IPS-18a (cell line): ENCODE results near the gene MYEF2.

Source experiments
- H3K27ac ChIP-seq: one replicate; pipeline ENCODE4 v1.5.1; 2013; ENCODE audit warnings: low read length
- H3K27me3 ChIP-seq: one replicate; pipeline ENCODE4 v1.6.1; 2013; ENCODE audit warnings: mild to moderate bottlenecking, low read length; ENCODE audit not compliant: control insufficient read depth, insufficient read depth
- H3K36me3 ChIP-seq: one replicate; pipeline ENCODE4 v1.6.1; 2013; ENCODE audit warnings: low read depth, low read length; ENCODE audit not compliant: control insufficient read depth
- H3K4me1 ChIP-seq: one replicate; pipeline ENCODE4 v1.6.1; 2013; ENCODE audit warnings: low read depth, low read length; ENCODE audit not compliant: control insufficient read depth
- H3K4me3 ChIP-seq: one replicate; pipeline ENCODE4 v1.5.1; 2013; ENCODE audit warnings: low read length
- H3K9ac ChIP-seq: one replicate; pipeline ENCODE4 v1.6.1; 2013; ENCODE audit warnings: mild to moderate bottlenecking, low read length, moderate library complexity
- H3K9me3 ChIP-seq: one replicate; pipeline ENCODE4 v1.6.1; 2013; ENCODE audit warnings: low read depth, low read length; ENCODE audit not compliant: control insufficient read depth

Gene MYEF2

GRCh38 chr15:48177766-48178647, at the start of gene MYEF2:
TSS of gene MYEF2 (minus strand) at chr15:48178295. CDS start at chr15:48178237, 58 bp downstream.
- peaks cover 24% of the 10 kb centered on the region for H3K4me1 ChIP-seq
- no peaks in the 10 kb centered on the region for H3K9me3 ChIP-seq
- peak within 1 kb of the TSS; percentile 89 for H3K4me3 ChIP-seq
- peak within 1 kb of the TSS; percentile 47 for H3K27ac ChIP-seq
- no peaks in the 10 kb centered on the region for H3K36me3 ChIP-seq
- no peaks in the 10 kb centered on the region for H3K27me3 ChIP-seq
- H3K9ac ChIP-seq, result peak within 1 kb of the TSS; percentile 91

GRCh38 chr15:48225771-48226170, 47.7 kb upstream of the MYEF2 start:
- Histone ChIP-seq H3K4me3 (no peak overlapping the region), H3K27me3 (no peaks in the 10 kb centered on the region), H3K4me1 (no peaks in the 10 kb centered on the region), H3K27ac (no peak overlapping the region), H3K9ac (no peak overlapping the region), H3K36me3 (no peaks in the 10 kb centered on the region), H3K9me3 (no peaks in the 10 kb centered on the region)

DNA sequence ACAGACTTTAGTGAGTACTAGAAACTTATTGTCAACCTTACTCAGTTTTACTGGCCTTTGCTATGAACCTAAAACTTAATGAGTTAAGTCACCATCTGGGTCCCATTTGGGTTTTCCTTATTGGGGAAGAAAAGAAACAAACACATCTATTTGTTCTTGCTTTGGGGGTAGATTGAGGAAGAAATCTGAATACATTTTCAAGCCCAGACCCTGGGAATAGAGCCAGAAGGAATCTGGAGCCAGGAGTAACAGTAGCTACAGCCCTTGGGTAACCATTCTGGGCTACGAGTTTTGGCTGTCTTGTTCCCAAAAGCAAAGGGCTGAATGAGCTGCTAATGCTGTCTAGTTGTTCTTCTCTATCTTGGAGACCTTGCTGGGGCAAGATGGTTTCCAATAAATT, 44.5 kb upstream of the MYEF2 start:
- H3K9ac ChIP-seq, result no peak overlapping the region
- H3K36me3 ChIP-seq, result no peaks in the 10 kb centered on the region
- H3K27ac ChIP-seq, result no peak overlapping the region
- no peaks in the 10 kb centered on the region for H3K27me3 ChIP-seq
- H3K4me1 ChIP-seq, result no peaks in the 10 kb centered on the region
- H3K9me3 ChIP-seq, result no peaks in the 10 kb centered on the region
- H3K4me3 ChIP-seq, result no peak overlapping the region

- no peaks in the 10 kb centered on the region for H3K9me3 ChIP-seq
- H3K36me3 ChIP-seq, result no peaks in the 10 kb centered on the region
- H3K27ac ChIP-seq, result no peak overlapping the region
- H3K4me3 ChIP-seq, result no peak overlapping the region
- no peaks in the 10 kb centered on the region for H3K4me1 ChIP-seq
- no peaks in the 10 kb centered on the region for H3K27me3 ChIP-seq
- no peak overlapping the region for H3K9ac ChIP-seq
Observed at GRCh38 chr15:48221885-48222284, 43.8 kb upstream of the MYEF2 start.

GRCh38 chr15:48221261-48221660, 43.2 kb upstream of the MYEF2 start:
- Histone ChIP-seq H3K4me1 (no peaks in the 10 kb centered on the region), H3K4me3 (no peak overlapping the region), H3K9me3 (no peaks in the 10 kb centered on the region), H3K36me3 (no peaks in the 10 kb centered on the region), H3K27me3 (no peaks in the 10 kb centered on the region), H3K9ac (no peak overlapping the region), H3K27ac (no peak overlapping the region)

DNA sequence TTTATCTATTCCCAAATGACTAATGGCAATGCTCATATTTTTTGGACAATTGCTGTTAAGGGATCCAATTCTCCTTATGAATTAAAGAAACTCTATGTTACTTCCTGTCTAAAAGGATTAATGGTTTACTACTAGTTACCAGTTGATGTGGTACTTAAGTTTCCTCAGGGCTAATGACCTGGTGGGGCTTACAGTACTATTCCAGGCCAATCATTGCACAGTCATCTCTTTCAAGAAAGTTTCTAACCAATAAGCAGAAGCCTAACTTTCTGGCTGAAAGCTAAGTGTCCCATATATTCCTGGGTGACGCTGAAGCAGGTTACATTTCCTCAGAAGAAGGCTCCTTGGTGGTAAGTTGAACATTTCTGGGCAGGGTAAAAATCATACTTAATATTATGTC, 27.9 kb upstream of the MYEF2 start, which contains the start of gene SLC12A1:
TSS of gene SLC12A1 (plus strand) at position 322 of the 400 bp plus-strand sequence. CDS start 1,418 bp downstream, outside the sequence.
- Histone ChIP-seq H3K4me3 (no peak within 1 kb of the TSS), H3K9me3 (no peaks in the 10 kb centered on the region), H3K27ac (no peak within 1 kb of the TSS), H3K27me3 (no peaks in the 10 kb centered on the region), H3K4me1 (peaks cover 9% of the 10 kb centered on the region), H3K9ac (no peak within 1 kb of the TSS), H3K36me3 (no peaks in the 10 kb centered on the region)

DNA sequence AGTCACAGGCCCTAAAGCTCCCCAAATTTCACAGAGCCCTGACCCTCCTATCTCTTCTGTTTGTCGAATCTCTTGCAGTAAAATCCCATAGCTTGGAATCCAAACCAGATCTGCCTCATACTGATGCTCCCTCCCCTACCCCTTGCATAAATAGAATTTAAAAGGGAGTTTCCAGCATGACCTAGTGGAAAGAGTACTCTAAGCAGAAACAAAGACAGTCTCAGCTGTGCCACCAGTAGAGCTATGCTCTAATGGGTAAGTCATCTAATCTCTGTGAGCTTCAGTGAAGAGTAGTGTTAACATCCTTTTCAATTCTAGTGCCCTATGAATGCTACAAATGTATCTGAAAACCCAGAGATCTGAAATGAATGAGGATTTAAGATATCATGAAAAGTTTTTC, 24.0 kb upstream of the MYEF2 start:
- Histone ChIP-seq H3K9me3 (no peaks in the 10 kb centered on the region), H3K36me3 (no peaks in the 10 kb centered on the region), H3K4me3 (no peak overlapping the region), H3K9ac (no peak overlapping the region), H3K27me3 (no peaks in the 10 kb centered on the region), H3K4me1 (peaks cover 9% of the 10 kb centered on the region), H3K27ac (no peak overlapping the region)

DNA sequence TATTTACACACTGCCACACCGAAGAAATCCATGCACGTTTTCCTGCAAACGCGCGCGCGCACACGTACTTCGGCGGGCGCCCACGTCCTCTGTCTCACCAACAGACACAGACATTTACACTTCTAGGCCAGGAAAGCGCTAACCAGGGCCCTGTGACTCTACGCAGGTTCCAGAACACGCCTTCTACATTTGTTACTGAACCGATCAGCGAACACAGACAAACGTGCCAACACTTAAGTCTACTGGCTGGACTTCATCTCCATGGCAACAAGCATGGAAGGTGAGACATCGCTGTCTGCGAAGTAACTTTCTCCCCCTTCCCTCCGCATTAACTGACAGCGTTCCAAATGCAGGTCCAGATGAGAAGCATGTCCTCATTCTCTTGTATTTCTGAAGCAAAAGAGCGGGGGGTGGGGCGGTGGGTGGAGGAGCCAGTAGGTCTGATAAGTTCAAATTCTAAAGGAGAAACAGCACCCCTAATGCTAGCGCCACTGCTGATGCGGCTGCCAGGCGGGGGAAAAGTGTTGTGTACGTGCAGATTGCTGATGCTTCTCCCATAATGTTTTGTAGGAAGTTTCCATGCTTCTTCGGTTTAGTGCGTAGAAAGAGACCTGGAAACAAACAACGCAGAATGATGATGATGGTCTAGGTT, 13.6 kb upstream of the MYEF2 start, which contains the start of gene CTXN2:
TSS of gene CTXN2 (plus strand) at position 92 of the 652 bp plus-strand sequence. CDS start 9,636 bp downstream, outside the sequence.
- Histone ChIP-seq H3K4me1 (peaks cover 8% of the 10 kb centered on the region), H3K9ac (no peak within 1 kb of the TSS), H3K4me3 (peak within 1 kb of the TSS; percentile 64), H3K27me3 (peaks cover 22% of the 10 kb centered on the region), H3K36me3 (no peaks in the 10 kb centered on the region), H3K27ac (no peak within 1 kb of the TSS), H3K9me3 (no peaks in the 10 kb centered on the region)

DNA sequence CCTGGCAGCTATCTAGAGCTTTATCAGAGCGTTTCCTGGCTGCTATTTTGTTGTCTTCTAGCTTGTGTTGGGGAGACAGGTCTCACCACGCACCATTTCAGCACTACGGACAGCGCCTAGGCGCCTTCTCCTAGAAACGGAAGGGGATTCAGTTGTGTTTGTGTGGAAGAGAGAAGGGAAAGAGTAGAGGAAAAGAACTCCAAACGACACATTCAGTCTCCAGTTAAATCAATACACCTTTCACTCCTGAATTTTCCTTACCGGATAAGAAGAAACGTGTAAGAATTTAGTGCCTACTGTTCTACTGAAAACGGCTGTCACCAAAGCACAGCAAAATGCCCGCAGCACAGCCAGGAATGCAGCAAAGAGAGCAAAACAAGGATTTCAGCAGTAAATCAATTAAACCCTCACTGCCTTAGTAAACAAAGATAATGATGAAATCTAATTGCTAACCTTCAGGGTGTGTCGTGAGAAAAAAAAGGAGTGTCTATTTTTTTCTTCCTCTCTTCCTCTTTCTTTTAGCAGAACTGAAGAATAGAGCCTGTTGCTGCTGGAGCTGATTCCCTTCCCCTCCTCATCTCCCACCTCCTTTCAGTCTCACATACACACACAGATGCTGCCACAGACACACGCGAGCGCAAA, 13.0 kb upstream of the MYEF2 start:
- Histone ChIP-seq H3K27ac (no peak overlapping the region), H3K36me3 (no peaks in the 10 kb centered on the region), H3K4me1 (peaks cover 8% of the 10 kb centered on the region), H3K4me3 (peak overlapping the region; percentile 64), H3K9me3 (no peaks in the 10 kb centered on the region), H3K9ac (no peak overlapping the region), H3K27me3 (peaks cover 22% of the 10 kb centered on the region)

- Histone ChIP-seq H3K4me1 (peaks cover 4% of the 10 kb centered on the region), H3K4me3 (no peak overlapping the region), H3K27ac (no peak overlapping the region), H3K27me3 (peaks cover 3% of the 10 kb centered on the region), H3K36me3 (no peaks in the 10 kb centered on the region), H3K9me3 (no peaks in the 10 kb centered on the region), H3K9ac (no peak overlapping the region)
Observed at GRCh38 chr15:48186271-48186670, 8.2 kb upstream of the MYEF2 start.

DNA sequence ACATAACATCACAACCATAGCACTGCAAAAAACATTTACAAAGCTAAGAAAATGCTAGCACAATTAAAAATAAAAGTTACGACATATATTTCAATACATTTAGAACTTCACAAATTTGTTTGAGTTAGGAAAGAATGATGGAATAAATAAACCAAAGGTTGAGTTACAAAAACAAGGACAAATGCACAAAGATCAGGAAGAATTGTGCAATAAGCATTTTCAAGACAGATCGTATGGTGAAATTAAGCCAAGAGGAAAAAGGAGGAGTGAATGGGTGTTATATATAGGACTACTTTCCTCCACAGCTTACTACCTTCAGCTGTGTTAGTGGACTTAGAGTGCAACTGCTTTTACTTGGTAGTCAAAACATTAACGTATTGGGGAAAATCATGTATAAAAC, 7.4 kb upstream of the MYEF2 start:
- H3K4me3 ChIP-seq, result no peak overlapping the region
- no peaks in the 10 kb centered on the region for H3K9me3 ChIP-seq
- H3K4me1 ChIP-seq, result no peaks in the 10 kb centered on the region
- H3K36me3 ChIP-seq, result no peaks in the 10 kb centered on the region
- no peaks in the 10 kb centered on the region for H3K27me3 ChIP-seq
- H3K27ac ChIP-seq, result no peak overlapping the region
- no peak overlapping the region for H3K9ac ChIP-seq
